ENCODE measurements around the gene GZMM. TPM values are rescaled to one million over a fixed set of nuclear protein-coding genes. Genes with fewer than 3 reads are reported as not detected.
A peak's percentile ranks its signal among the peaks of the same experiment; 100 is the strongest.

GZMM gene
- total and polyA plus RNA-seq, 2 experiments from 2014 or later = 0.29 TPM; not detected in 1

GRCh38 chr19:498511-498891, 45.4 kb upstream of the GZMM start:
- Mint-ChIP-seq H3K4me1 (peaks cover 8% of the 10 kb centered on the region), H3K36me3 (ENCODE audit: low read depth) (peaks cover 2% of the 10 kb centered on the region; the same call in 2 of the 3 replicates), H3K27ac (no peak overlapping the region), H3K9me3 (peaks cover 11% of the 10 kb centered on the region), H3K27me3 (ENCODE audit: insufficient read depth, low read depth, poor library complexity) (peaks cover 38% of the 10 kb centered on the region), H3K4me3 (peak overlapping the region; percentile 65)
- Histone ChIP-seq H4K20me1 (replicated peaks; ENCODE audit: insufficient read depth) (no peaks in the 10 kb centered on the region), H3K9me2 (ENCODE audit: insufficient read depth) (no peaks in the 10 kb centered on the region), H3K4me2 (peak overlapping the region; percentile 81), H3K27me3 (ENCODE audit: insufficient read depth) (peaks cover 42% of the 10 kb centered on the region), H3K4me1 (ENCODE audit: insufficient read depth) (no peaks in the 10 kb centered on the region), H3K27ac (ENCODE audit: low read depth) (no peak overlapping the region), H3K79me2 (replicated peaks; ENCODE audit: insufficient read depth) (no peaks in the 10 kb centered on the region), H2AFZ (peak overlapping the region; percentile 43; the same call in 1 of the 2 replicates), H3K4me3 (peak overlapping the region; percentile 64), H3K36me3 (ENCODE audit: insufficient read depth) (no peaks in the 10 kb centered on the region), H3F3A (replicated peaks; ENCODE audit: low read depth) (no peaks in the 10 kb centered on the region; the same call in 1 of the 2 replicates)
- ATAC-seq (peak; percentile 9), DNase-seq (ENCODE audit: low spot score) (no peak)
- no peak for TF ChIP-seq ZNF331 (CRISPR knock-in tag; IDR thresholded peaks at IDR 0.05; ENCODE audit: low read depth)

DNA sequence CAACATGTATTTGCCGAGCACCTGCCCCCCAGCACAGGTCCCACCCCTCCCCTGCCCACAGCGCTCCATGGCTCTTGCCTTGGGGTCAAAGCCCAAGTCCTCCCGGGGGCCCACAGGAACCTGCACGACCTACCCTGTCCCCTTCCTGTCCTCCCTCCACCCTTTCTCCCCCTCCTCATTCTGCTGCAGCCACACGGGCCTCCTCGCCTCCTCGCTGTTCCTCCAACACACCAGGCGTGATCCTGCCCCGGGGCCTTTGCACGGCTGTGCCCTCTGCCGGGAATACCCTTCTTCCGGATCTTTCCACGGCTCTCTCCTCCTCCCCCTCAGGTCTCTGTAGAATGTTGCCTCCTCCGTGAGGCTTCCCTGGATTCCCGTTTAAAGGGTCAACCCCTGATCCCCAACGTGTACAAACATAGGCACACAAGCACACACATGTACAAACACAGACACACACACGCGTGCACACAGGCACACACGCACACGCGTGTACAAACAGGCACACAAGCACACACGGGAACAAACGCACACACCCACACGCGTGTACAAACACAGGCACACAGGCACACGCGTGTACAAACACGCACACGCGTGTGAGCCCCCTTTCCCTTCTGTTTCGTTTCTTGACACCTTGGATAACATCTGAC, 44.8 kb upstream of the GZMM start:
- H3K4me1 ChIP-seq (ENCODE audit: insufficient read depth) = no peaks in the 10 kb centered on the region
- ATAC-seq (no peak), DNase-seq (ENCODE audit: low spot score) (no peak)
- H3F3A ChIP-seq (replicated peaks; ENCODE audit: low read depth) = no peaks in the 10 kb centered on the region; the same call in 1 of the 2 replicates
- no peaks in the 10 kb centered on the region for H3K9me2 ChIP-seq (ENCODE audit: insufficient read depth)
- H3K27ac ChIP-seq (ENCODE audit: low read depth) = no peak overlapping the region
- peaks cover 42% of the 10 kb centered on the region for H3K27me3 ChIP-seq (ENCODE audit: insufficient read depth)
- Mint-ChIP-seq H3K4me3 (peak overlapping the region; percentile 53; the same call in 2 of the 3 replicates), H3K36me3 (ENCODE audit: low read depth) (peaks cover 2% of the 10 kb centered on the region; the same call in 2 of the 3 replicates), H3K9me3 (peaks cover 7% of the 10 kb centered on the region; the same call in 2 of the 3 replicates), H3K4me1 (peaks cover 5% of the 10 kb centered on the region), H3K27ac (no peak overlapping the region), H3K27me3 (ENCODE audit: insufficient read depth, low read depth, poor library complexity) (peaks cover 38% of the 10 kb centered on the region)
- H3K36me3 ChIP-seq (ENCODE audit: insufficient read depth) = no peaks in the 10 kb centered on the region
- no peak overlapping the region for H3K4me3 ChIP-seq
- H3K79me2 ChIP-seq (replicated peaks; ENCODE audit: insufficient read depth) = no peaks in the 10 kb centered on the region
- H3K4me2 ChIP-seq = no peak overlapping the region
- H2AFZ ChIP-seq = no peak overlapping the region
- no peaks in the 10 kb centered on the region for H4K20me1 ChIP-seq (replicated peaks; ENCODE audit: insufficient read depth)
- no peak for TF ChIP-seq EZH2 (IDR thresholded peaks at IDR 0.05; ENCODE audit: low read depth, unreplicated experiment)
- TF ChIP-seq NANOG (IDR thresholded peaks at IDR 0.05; ENCODE audit: borderline replicate concordance) = no peak
- no peak for TF ChIP-seq CREB1 (CRISPR knock-in tag; IDR thresholded peaks at IDR 0.05; ENCODE audit: low read depth)
- no peak for TF ChIP-seq STAT1 (IDR thresholded peaks at IDR 0.05; ENCODE audit: unreplicated experiment)
- TF ChIP-seq, protein P1, sequence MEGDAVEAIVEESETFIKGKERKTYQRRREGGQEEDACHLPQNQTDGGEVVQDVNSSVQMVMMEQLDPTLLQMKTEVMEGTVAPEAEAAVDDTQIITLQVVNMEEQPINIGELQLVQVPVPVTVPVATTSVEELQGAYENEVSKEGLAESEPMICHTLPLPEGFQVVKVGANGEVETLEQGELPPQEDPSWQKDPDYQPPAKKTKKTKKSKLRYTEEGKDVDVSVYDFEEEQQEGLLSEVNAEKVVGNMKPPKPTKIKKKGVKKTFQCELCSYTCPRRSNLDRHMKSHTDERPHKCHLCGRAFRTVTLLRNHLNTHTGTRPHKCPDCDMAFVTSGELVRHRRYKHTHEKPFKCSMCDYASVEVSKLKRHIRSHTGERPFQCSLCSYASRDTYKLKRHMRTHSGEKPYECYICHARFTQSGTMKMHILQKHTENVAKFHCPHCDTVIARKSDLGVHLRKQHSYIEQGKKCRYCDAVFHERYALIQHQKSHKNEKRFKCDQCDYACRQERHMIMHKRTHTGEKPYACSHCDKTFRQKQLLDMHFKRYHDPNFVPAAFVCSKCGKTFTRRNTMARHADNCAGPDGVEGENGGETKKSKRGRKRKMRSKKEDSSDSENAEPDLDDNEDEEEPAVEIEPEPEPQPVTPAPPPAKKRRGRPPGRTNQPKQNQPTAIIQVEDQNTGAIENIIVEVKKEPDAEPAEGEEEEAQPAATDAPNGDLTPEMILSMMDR (conservative IDR thresholded peaks at IDR 0.05; ENCODE audit: low read depth in 2 of 2) = no peak
- no peak for TF ChIP-seq JUNB (IDR thresholded peaks at IDR 0.05; ENCODE audit: unreplicated experiment)
- TF ChIP-seq POLR2AphosphoS5 (IDR thresholded peaks at IDR 0.05; ENCODE audit: low read depth) = no peak
- no peak for TF ChIP-seq ZNF114 (CRISPR knock-in tag; IDR thresholded peaks at IDR 0.05)
- no peak for TF ChIP-seq ZNF331 (CRISPR knock-in tag; IDR thresholded peaks at IDR 0.05; ENCODE audit: low read depth)
- TF ChIP-seq REST (IDR thresholded peaks at IDR 0.05; ENCODE audit: unreplicated experiment) = no peak
- TF ChIP-seq EZH2phosphoT487 (IDR thresholded peaks at IDR 0.05; ENCODE audit: unreplicated experiment) = no peak
- TF ChIP-seq ETS1 (IDR thresholded peaks at IDR 0.05) = no peak

All from GM23338 (cell line).